ENCODE measurements around the gene MRE11.
A peak's percentile ranks its signal among the peaks of the same experiment; 100 is the strongest.

Gene MRE11

GRCh38 chr11:94506513-94506912 is 12.9 kb upstream of the MRE11 start:
- DNase-seq (ENCODE audit: low read depth): peak; percentile 19

DNA sequence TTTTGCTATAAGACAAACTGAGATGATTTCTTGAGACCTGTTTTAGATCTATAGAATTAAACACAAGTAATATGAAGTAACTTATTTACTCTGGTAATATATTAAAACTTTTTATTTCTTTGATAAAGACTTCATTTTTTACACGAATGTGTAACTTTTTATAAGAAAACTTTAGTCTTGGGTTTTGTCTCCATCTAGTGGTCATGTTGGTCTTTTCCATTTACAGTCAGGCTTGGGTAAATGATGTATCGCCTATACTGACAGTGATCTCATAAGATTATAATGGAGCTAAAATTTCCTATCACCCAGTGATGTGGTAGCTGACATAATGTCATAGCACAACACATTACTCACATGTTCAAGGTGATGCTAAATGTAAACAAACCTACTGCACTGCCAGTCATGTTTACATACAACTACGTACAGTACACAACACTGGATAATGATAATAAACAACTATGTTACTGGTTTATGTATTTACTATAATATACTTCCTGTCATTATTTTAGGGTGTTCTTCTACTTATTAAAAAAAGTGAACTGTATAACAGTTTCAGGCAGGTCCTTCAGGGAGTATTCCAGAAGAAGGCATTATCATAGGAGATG is 11.1 kb upstream of the MRE11 start:
- peak; percentile 73 for DNase-seq (ENCODE audit: low read depth)

- no peak for DNase-seq (ENCODE audit: low read depth)
Observed at GRCh38 chr11:94501522-94501921, 7.9 kb upstream of the MRE11 start.

DNA sequence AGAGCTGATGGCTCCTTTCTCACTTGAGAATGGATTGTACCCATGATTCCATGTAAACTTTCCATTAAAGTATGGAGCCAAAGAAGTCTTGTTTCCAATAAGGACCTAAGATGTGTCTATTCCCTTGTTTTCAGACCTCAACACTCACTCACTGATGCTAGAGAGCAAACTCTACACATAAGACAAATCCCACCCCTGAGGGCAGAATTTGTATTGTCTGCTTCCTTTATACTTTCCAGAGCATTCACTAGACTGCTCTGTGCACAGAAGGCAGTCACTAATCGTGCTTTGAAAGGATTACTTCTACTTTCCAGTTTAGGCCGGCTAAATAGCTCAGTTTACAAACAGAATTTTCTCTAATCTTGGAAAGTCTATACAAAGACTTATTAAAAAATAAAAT is 6.5 kb upstream of the MRE11 start:
- DNase-seq (ENCODE audit: low read depth): no peak

DNA sequence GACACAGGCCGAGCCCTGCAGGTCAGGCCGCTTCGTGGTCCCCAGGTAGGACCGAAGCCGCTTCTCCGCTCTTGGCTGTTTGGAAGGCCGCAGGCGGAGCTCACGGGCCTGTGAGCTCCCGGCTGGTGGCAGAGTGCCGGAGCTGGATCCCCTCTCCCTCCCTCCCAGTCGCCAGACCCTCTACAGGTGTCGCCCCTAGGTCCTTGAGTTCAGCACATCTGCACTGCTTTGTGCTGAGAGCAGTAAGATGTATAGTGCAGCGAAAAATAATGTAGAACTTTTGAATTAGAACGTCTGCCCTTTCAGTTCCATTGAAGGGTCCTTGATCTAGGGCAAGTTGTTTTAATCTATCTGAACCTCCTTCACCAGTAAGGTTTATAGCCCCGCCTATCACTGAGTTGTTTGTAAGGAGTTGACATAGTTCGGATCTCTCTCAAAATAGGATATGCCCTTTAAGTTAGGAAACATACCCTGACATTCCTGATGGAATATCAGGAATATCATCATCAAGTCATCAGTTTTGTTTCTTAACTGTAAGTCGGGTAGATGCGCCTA is 559 bp upstream of the MRE11 start:
- DNase-seq (ENCODE audit: low read depth): peak; percentile 39

- no peak for DNase-seq (ENCODE audit: low read depth)
Observed at GRCh38 chr11:94486068-94486467, 7.6 kb downstream of the MRE11 start.

- no peak for DNase-seq (ENCODE audit: low read depth)
Observed at GRCh38 chr11:94481342-94481741, 12.3 kb downstream of the MRE11 start.

GRCh38 chr11:94477624-94478023 is 16.0 kb downstream of the MRE11 start:
- no peak for DNase-seq (ENCODE audit: low read depth)

DNA sequence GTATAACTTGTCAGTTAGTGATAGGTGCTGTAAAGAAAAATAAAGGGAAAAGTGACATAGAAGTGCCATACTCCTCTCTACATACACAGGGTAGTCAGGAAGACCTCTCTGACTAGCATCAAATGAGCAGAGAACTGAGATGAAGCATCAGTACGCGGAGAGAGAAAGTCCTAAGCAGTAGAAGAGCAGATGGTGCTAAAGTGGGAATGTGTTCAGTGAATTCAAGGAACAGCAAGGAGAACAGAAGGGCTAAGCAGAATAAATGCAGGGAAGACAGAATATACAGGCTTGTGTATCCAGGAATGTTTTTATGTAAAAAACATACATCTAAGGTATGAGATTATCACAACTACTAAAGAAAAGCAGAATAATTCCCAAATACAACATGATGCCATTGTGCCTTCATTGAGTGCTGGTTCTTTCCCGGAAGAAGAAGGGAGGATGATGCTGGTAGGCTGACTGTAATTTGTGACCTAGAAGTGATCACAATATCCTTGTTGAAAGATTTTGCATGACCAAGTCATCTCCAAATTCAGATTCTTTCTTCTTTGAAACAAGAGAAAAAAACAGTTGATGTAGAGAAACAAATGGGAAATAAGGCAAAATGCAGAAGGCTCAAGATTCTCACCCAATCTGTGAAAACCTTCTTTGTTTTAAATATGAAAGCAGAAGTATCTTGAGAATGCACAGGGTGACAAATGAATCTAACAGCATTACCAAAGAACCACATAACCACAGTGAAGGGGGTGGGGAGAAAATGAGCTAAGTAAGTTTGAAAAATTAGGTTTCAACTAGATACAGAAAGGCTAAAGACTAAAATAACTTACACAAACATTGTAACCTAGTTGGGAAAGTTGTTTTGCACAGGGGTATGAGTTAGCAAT is 20.5 kb downstream of the MRE11 start:
- DNase-seq (ENCODE audit: low read depth): no peak

- no peak for DNase-seq (ENCODE audit: low read depth)
Observed at GRCh38 chr11:94469416-94469815, 24.2 kb downstream of the MRE11 start.

DNA sequence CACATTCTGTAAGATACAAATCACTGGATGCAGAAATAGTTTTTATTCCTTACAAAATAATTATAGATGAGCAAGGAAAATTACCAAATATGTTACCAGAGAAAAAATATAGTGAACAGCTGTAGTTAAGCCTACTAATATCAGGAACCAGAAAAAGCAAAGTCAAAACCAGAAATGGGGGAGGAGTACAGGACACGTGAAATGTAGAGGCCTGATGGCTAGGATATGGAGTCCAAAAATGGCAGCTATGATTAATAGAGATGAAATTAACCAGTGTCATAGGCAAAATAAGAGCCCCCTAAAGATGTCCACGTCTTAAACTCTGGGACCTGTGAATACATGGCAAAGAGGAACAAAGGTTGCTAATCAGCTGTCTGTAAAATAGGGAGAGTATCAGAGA is 34.1 kb downstream of the MRE11 start:
- DNase-seq (ENCODE audit: low read depth): no peak

DNA sequence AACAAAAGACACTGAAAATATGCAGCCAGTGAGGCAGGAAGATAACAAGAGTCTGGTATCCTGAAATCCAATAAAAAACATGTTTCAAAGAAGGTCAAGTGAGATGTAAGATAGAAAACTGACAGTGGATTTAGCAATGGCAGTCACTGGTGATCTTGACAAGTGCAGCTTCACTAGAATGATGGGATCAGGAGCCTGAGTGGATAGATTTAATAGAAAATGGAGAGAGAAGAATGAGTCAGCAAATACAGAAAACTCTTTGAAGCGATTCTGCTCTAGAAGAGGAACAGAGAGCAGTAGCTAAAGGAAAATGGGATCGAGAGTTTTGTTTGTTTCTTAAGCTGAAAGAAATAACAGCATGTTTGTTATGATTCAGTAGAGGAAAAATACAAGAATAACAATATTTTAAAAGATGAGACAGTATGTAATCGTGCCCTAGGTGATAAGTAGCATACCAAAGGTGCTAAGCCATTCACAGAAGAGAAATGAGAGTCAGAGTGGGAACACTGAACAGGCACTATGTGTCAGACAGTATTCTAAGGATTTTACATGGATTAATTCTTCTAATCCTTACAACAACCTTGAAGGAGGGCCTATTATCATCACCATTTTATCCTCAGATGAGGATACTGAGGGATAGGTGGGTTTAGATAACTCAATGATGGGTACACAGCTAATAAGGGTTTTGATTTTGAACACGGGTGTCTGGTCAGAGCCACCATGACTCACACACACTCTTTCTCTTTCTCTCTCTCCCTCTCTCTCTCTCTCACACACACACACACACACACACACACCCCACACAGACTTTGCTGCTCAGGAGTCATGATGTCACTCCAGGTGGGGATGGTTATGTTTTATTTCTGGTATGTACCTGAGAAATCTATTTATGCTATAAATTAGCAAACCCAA is 36.3 kb downstream of the MRE11 start:
- DNase-seq (ENCODE audit: low read depth): peak; percentile 2

- DNase-seq (ENCODE audit: low read depth): no peak
Observed at GRCh38 chr11:94455861-94456260, 37.8 kb downstream of the MRE11 start.

- no peak for DNase-seq (ENCODE audit: low read depth)
Observed at GRCh38 chr11:94454301-94454700, 39.3 kb downstream of the MRE11 start.

- no peak for DNase-seq (ENCODE audit: low read depth)
Observed at GRCh38 chr11:94452988-94453387, 40.7 kb downstream of the MRE11 start.

- peak; percentile 44 for DNase-seq (ENCODE audit: low read depth)
Observed at GRCh38 chr11:94450048-94450447, 43.6 kb downstream of the MRE11 start.

DNA sequence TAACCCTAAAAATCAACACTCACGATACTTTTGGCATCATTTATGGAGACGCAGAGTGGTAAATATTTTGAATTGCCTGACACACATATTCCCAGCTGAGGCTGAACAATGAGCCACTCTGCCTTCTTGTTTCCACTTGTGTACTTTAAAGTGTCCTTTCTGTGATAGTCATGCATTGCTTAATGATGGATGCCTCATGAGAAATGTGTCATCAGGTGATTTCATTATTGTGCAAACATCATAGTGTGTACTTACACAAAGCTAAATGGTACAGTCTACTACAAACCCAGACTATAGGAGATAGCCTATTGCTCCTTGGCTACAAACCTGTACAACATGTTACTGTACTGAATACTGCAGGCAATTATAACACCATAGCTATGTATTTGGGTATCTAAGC is 44.2 kb downstream of the MRE11 start:
- DNase-seq (ENCODE audit: low read depth): peak; percentile 89

DNA sequence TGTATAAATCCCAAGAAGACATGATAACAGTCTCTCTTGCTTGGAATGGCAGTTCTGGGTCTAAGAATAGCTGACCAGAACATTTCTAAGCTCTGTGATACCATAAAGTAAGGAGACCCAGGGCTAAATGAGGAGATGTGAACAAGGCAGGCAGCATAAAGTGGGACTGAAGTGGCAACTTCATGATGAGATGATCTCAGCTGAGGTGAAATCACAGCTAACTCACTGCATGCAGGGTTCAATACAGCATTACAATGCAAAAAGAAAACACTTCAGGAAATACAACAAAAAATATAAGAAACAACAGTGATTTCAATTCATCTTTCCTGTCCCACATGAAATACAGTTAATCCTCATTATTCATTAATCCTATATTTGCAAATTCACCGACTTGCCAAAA is 44.6 kb downstream of the MRE11 start:
- peak; percentile 3 for DNase-seq (ENCODE audit: low read depth)

- no peak for DNase-seq (ENCODE audit: low read depth)
Observed at GRCh38 chr11:94447149-94447548, 46.5 kb downstream of the MRE11 start.

DNA sequence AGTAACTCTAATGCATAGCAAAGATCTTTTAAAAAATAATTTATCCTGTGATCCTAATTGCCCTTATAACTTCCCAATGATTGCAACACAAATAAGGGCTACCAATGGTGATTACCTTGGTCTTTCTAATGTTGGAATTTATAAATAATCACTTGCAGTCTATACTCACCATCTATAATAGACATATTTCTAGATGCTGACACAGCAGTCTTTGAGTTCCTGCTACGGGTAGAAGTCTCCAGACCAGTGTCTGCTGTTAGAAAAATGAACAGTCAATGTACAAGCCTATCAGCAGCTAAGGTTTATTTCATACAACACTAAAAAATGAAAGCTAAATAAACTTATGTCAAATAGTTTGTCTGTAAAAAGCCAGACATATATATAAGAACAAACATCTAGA is 48.0 kb downstream of the MRE11 start:
- DNase-seq (ENCODE audit: low read depth): no peak

DNA sequence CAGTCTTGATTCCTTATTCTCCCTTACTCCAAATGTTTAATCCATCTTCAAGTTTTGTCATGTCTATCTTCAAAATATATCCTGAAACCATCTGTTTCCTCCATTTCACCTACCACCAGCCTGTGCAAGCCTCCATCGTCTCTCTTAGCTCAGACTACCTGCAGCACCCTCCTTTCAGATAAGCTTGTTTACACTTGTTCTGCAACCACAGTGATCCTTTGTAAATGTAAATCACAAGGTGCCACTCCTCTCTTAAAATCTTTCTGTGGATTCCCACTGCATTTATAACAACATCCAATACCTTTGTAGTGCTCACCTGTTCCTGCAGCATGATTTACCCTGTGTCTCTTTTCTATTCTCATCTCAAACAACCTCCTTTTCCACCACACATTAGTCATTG is 60.6 kb downstream of the MRE11 start:
- DNase-seq (ENCODE audit: low read depth): no peak

- peak; percentile 42 for DNase-seq (ENCODE audit: low read depth)
Observed at GRCh38 chr11:94424662-94425061, 69.0 kb downstream of the MRE11 start.
